ENCODE measurements around the gene RAET1L. TPM values are rescaled to one million over a fixed set of nuclear protein-coding genes. Genes with fewer than 3 reads are reported as not detected.
A peak's percentile ranks its signal among the peaks of the same experiment; 100 is the strongest.

RAET1L gene
- total and polyA plus RNA-seq, 2 donors (not counting 1 experiment from before 2014, with no cell fraction given), result not detected

DNA sequence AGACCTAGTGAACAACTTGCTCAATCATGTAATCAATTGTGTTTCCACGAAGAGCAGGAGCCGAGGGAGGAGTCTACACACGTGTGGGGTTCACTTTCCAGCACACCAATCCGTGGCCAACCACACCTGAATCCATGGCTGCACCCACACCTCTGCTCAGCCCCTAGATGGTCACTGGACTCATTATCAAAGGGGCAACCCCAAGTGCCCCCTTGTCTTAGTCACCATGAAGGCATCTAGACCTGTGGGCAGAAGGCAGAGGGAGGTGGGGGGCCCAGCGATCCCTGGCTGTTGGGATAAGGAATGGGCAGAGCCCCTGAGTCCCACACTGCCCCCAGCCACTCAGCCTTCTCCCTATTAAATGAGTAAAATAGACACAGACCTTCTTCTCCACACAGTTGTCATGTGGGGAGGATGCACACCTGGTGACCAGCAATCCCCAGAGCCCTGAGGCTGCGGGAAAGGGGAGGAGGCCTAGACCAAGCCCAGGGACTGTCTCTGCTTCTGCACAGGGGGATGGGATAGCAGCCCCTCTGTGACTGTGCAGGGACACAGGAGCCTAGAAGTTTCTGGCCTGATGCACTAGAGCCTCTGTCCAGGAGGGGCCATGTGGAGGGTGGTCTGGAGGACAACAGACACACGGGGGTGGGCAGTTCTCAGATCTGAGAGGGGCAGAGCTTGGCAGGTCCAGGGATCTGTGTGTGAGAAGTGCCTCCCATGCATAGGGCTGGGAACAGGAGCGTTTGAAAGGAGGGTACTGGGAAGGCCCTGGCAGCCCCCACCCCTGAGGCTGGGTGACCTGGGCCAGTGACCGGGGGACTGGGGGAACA, 1.9 kb upstream of the RAET1L start:
- H2AFZ ChIP-seq (ENCODE audit: insufficient read depth, low read depth, low read length, poor library complexity, severe bottlenecking), result no peak overlapping the region
- H3K4me1 ChIP-seq (ENCODE audit: control insufficient read depth in 2 of 2, insufficient read depth in 2 of 2, low read length in 2 of 2), result peaks cover 32 to 35% of the 10 kb centered on the region in 2 donors
- H3K27me3 ChIP-seq (replicated peaks in 1 of 4; ENCODE audit: control extremely low read depth in 1 of 4, control insufficient read depth in 3 of 4, insufficient read depth in 4 of 4, low read length in 3 of 4), result peaks cover 0 to 46% (median 33%) of the 10 kb centered on the region in 4 experiments
- 85% methylated on average over 6 of the region's 9 CpGs for WGBS (ENCODE audit: insufficient coverage)
- intact Hi-C loops (cut with micrococcal nuclease), result no loop called here
- H3K9me3 ChIP-seq (ENCODE audit: control extremely low read depth in 1 of 3, control insufficient read depth in 2 of 3, insufficient read depth in 1 of 3, low read length in 2 of 3), result peaks cover 0 to 11% (median 0%) of the 10 kb centered on the region in 3 donors
- H3K9me3 Mint-ChIP-seq (ENCODE audit: insufficient read depth), result no peaks in the 10 kb centered on the region
- no peak overlapping the region for H3K4me2 ChIP-seq (replicated peaks; ENCODE audit: low read depth, low read length, poor library complexity, severe bottlenecking)
- H3K4me1 Mint-ChIP-seq, result peaks cover 37% of the 10 kb centered on the region
- peaks cover 36% of the 10 kb centered on the region for H3K27me3 Mint-ChIP-seq
- no peak for ATAC-seq (ENCODE audit: low read depth)
- ChIA-PET POLR2A (no interaction called here), CTCF (no interaction called here)
- no peak overlapping the region for H3K9ac ChIP-seq (ENCODE audit: low read length)
- no peak overlapping the region for H3K4me3 ChIP-seq (ENCODE audit: control extremely low read depth in 1 of 5, extremely low read depth in 1 of 5, insufficient read depth in 1 of 5, low read depth in 2 of 5, low read length in 4 of 5)
- no peak for DNase-seq
- no peak overlapping the region for H3K27ac Mint-ChIP-seq
- H3K4me3 Mint-ChIP-seq, result no peak overlapping the region
- TF ChIP-seq EZH2 (IDR thresholded peaks at IDR 0.05; ENCODE audit: borderline replicate concordance, insufficient read depth, low read depth, low read length, poor library complexity, severe bottlenecking), result no peak
- TF ChIP-seq, protein P1, sequence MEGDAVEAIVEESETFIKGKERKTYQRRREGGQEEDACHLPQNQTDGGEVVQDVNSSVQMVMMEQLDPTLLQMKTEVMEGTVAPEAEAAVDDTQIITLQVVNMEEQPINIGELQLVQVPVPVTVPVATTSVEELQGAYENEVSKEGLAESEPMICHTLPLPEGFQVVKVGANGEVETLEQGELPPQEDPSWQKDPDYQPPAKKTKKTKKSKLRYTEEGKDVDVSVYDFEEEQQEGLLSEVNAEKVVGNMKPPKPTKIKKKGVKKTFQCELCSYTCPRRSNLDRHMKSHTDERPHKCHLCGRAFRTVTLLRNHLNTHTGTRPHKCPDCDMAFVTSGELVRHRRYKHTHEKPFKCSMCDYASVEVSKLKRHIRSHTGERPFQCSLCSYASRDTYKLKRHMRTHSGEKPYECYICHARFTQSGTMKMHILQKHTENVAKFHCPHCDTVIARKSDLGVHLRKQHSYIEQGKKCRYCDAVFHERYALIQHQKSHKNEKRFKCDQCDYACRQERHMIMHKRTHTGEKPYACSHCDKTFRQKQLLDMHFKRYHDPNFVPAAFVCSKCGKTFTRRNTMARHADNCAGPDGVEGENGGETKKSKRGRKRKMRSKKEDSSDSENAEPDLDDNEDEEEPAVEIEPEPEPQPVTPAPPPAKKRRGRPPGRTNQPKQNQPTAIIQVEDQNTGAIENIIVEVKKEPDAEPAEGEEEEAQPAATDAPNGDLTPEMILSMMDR (IDR thresholded peaks at IDR 0.05), result no peak
- H3K36me3 ChIP-seq (replicated peaks in 1 of 2; ENCODE audit: control extremely low read depth in 1 of 2, control insufficient read depth in 1 of 2, extremely low read depth in 1 of 2, insufficient read depth in 2 of 2, low read length in 1 of 2), result no peaks in the 10 kb centered on the region
- no peaks in the 10 kb centered on the region for H3K79me2 ChIP-seq (ENCODE audit: control insufficient read depth, insufficient read depth, low read length)
- H4K20me1 ChIP-seq (ENCODE audit: control insufficient read depth, insufficient read depth, low read length, poor library complexity, severe bottlenecking), result no peaks in the 10 kb centered on the region
- no peak overlapping the region for H3K27ac ChIP-seq (ENCODE audit: low read length in 2 of 2)

DNA sequence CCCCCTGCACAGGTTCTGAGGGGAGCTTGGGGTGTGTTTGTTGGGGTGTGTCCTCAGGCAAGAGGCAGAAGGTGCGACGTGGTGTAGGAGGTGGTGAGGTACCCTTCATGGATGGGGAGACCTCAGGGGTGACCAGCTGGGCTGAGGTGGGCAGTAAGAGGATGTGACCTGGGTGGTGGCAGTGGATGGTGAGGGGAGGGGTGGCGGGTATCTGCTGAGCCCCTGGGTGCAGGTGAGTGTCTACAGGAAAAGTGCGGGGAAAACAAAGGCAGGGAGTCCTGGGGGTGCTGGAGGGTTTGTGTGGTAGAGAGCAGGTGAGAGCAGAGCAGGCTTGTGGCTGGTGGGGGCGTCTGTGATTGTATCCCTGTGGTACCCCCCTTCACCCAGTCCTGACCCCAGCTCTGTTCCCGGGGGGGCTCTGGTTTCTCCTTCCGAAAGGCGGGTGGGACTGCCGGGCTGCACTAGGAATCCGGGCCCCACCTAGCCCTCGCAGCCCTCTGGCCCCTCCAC, 631 bp downstream of the RAET1L start:
- H3K36me3 ChIP-seq (replicated peaks in 1 of 2; ENCODE audit: control extremely low read depth in 1 of 2, control insufficient read depth in 1 of 2, extremely low read depth in 1 of 2, insufficient read depth in 2 of 2, low read length in 1 of 2), result no peaks in the 10 kb centered on the region
- no peak overlapping the region for H2AFZ ChIP-seq (ENCODE audit: insufficient read depth, low read depth, low read length, poor library complexity, severe bottlenecking)
- CTCF ChIA-PET, result interaction anchor here (2.1 kb wide), 1 partner anchor 8 kb away, joined by 6 read pairs; no protein-coding TSS in a partner anchor

More for the DNA sequence above, 631 bp downstream of the RAET1L start:
- POLR2A ChIA-PET, result interaction anchor here (0.6 kb wide), 1 partner anchor 1424 kb away, joined by 8 read pairs; no protein-coding TSS in a partner anchor
- peaks cover 0 to 46% (median 33%) of the 10 kb centered on the region in 4 experiments for H3K27me3 ChIP-seq (replicated peaks in 1 of 4; ENCODE audit: control extremely low read depth in 1 of 4, control insufficient read depth in 3 of 4, insufficient read depth in 4 of 4, low read length in 3 of 4)
- intact Hi-C loops (cut with micrococcal nuclease), result no loop called here
- peaks cover 25 to 30% of the 10 kb centered on the region in 2 donors for H3K4me1 ChIP-seq (ENCODE audit: control insufficient read depth in 2 of 2, insufficient read depth in 2 of 2, low read length in 2 of 2)
- H3K9ac ChIP-seq (ENCODE audit: low read length), result no peak overlapping the region
- no peaks in the 10 kb centered on the region for H3K79me2 ChIP-seq (ENCODE audit: control insufficient read depth, insufficient read depth, low read length)
- peak overlapping the region; percentile 71 for H3K4me2 ChIP-seq (replicated peaks; ENCODE audit: low read depth, low read length, poor library complexity, severe bottlenecking)
- H4K20me1 ChIP-seq (ENCODE audit: control insufficient read depth, insufficient read depth, low read length, poor library complexity, severe bottlenecking), result no peaks in the 10 kb centered on the region
- Mint-ChIP-seq H3K4me1 (peaks cover 25% of the 10 kb centered on the region), H3K9me3 (ENCODE audit: insufficient read depth) (no peaks in the 10 kb centered on the region), H3K4me3 (no peak overlapping the region), H3K27ac (no peak overlapping the region), H3K27me3 (peaks cover 44% of the 10 kb centered on the region)
- H3K9me3 ChIP-seq (ENCODE audit: control extremely low read depth in 1 of 3, control insufficient read depth in 2 of 3, insufficient read depth in 1 of 3, low read length in 2 of 3), result peaks cover 0 to 11% (median 0%) of the 10 kb centered on the region in 3 donors
- H3K4me3 ChIP-seq (ENCODE audit: control extremely low read depth in 1 of 5, extremely low read depth in 1 of 5, insufficient read depth in 1 of 5, low read depth in 2 of 5, low read length in 4 of 5), result no peak overlapping the region
- 53% methylated on average over 11 of the region's 11 CpGs for WGBS (ENCODE audit: insufficient coverage)
- ATAC-seq (ENCODE audit: low read depth) (no peak), DNase-seq (no peak)
- TF ChIP-seq, protein P1 (IDR thresholded peaks at IDR 0.05), result no peak
- no peak for TF ChIP-seq EZH2 (IDR thresholded peaks at IDR 0.05; ENCODE audit: borderline replicate concordance, insufficient read depth, low read depth, low read length, poor library complexity, severe bottlenecking)
- H3K27ac ChIP-seq (ENCODE audit: low read length in 2 of 2), result no peak overlapping the region

Data from B cell (primary cell).